ENCODE measurements around the gene RPIA.
"Not testable (repeated sequence)": the region's sequence is repeated elsewhere in the genome, so short reads cannot be mapped to it uniquely, and the experiment has no call there.

The RPIA gene

DNA sequence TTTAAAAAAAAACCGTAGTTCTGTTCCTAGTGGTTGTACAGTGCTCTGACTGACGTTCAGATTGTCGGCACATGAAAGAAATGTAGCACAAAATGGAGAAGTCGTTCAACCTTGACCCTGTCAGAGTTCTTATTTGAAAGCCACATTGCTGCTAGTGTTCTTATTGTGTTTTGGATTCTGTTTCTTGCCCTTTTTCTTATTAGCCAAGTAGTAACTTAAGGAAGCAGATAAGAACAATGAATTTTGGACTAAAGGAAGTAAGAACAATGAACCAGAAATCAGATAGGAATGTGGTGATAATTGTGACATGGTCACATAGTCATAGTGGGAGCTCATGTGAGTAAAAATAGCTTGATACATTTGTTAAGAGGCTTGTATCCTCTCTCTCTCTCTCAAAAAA is 45.9 kb downstream of the RPIA start:
- Histone ChIP-seq H3K27me3 (ENCODE audit: control insufficient read depth, insufficient read depth, low read length) (no peaks in the 10 kb centered on the region), H3K27ac (ENCODE audit: low read length) (no peak overlapping the region), H3K36me3 (ENCODE audit: control insufficient read depth, low read depth, low read length) (peaks cover 20% of the 10 kb centered on the region), H3K4me1 (ENCODE audit: control insufficient read depth, low read depth, low read length) (no peaks in the 10 kb centered on the region), H3K9me3 (ENCODE audit: control insufficient read depth, low read depth, low read length) (no peaks in the 10 kb centered on the region), H3K9ac (ENCODE audit: low read length) (no peak overlapping the region), H3K4me3 (ENCODE audit: low read length) (no peak overlapping the region)

DNA sequence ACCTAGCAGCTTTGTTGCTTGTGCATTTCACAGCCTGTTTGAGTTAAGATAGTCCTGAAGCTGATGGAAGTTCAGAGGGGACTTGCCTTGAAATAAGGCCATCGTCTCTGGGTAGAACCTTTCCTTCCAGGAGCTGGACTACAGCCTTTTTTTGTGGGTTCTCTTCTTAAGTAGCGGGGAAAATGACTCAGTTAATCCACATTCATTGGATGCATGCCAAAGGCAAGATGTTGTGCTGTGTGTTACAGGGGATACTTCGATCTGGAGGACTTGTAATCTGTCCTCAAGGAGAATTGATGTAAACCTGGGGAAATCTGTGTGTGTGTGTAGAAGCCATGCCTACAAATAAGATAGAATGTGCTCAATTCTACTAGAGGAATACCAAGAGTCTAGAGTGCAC is 46.8 kb downstream of the RPIA start:
- H3K4me1 ChIP-seq (ENCODE audit: control insufficient read depth, low read depth, low read length), result no peaks in the 10 kb centered on the region
- H3K9me3 ChIP-seq (ENCODE audit: control insufficient read depth, low read depth, low read length), result no peaks in the 10 kb centered on the region
- no peaks in the 10 kb centered on the region for H3K27me3 ChIP-seq (ENCODE audit: control insufficient read depth, insufficient read depth, low read length)
- H3K27ac ChIP-seq (ENCODE audit: low read length), result no peak overlapping the region
- H3K4me3 ChIP-seq (ENCODE audit: low read length), result no peak overlapping the region
- H3K9ac ChIP-seq (ENCODE audit: low read length), result no peak overlapping the region
- H3K36me3 ChIP-seq (ENCODE audit: control insufficient read depth, low read depth, low read length), result peaks cover 20% of the 10 kb centered on the region

- Histone ChIP-seq H3K27me3 (ENCODE audit: control insufficient read depth, insufficient read depth, low read length) (no peaks in the 10 kb centered on the region), H3K36me3 (ENCODE audit: control insufficient read depth, low read depth, low read length) (peaks cover 20% of the 10 kb centered on the region), H3K9me3 (ENCODE audit: control insufficient read depth, low read depth, low read length) (no peaks in the 10 kb centered on the region), H3K27ac (ENCODE audit: low read length) (no peak overlapping the region), H3K4me3 (ENCODE audit: low read length) (no peak overlapping the region), H3K9ac (ENCODE audit: low read length) (no peak overlapping the region), H3K4me1 (ENCODE audit: control insufficient read depth, low read depth, low read length) (no peaks in the 10 kb centered on the region)
These were observed 48.6 kb downstream of the RPIA start for GRCh38 chr2:88739985-88740600.

DNA sequence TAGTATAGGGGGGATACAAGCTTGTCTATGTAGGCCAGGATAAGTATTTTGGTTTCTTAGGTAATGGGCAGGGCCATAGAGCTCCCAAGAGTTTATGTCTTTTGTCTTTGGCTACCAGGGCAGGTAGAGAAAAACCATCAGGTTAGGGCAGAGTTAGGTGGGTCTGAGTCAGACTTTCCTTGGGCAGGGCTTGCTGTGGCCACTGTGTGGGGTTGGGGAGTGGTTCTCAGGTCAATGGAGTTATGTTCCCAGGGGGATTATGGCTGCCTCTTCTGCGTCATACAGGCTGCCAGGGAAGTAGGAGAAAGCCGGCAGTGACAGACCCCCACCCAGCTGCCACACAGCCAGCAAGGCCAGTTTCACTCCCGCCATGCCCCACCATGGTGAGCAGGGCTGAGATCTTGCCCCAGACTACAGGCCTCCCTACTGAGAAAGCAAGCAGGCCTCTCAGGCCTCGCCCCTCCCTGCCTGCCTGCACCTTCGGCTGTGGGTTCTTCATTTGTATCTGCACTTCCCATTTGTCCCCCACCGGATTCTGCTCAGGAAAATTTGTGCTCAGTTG is 55.5 kb downstream of the RPIA start:
- no peak overlapping the region for H3K27ac ChIP-seq (ENCODE audit: low read length)
- no peaks in the 10 kb centered on the region for H3K9me3 ChIP-seq (ENCODE audit: control insufficient read depth, low read depth, low read length)
- H3K4me3 ChIP-seq (ENCODE audit: low read length), result no peak overlapping the region
- H3K36me3 ChIP-seq (ENCODE audit: control insufficient read depth, low read depth, low read length), result peaks cover 6% of the 10 kb centered on the region
- peaks cover 3% of the 10 kb centered on the region for H3K4me1 ChIP-seq (ENCODE audit: control insufficient read depth, low read depth, low read length)
- no peak overlapping the region for H3K9ac ChIP-seq (ENCODE audit: low read length)
- no peaks in the 10 kb centered on the region for H3K27me3 ChIP-seq (ENCODE audit: control insufficient read depth, insufficient read depth, low read length)

DNA sequence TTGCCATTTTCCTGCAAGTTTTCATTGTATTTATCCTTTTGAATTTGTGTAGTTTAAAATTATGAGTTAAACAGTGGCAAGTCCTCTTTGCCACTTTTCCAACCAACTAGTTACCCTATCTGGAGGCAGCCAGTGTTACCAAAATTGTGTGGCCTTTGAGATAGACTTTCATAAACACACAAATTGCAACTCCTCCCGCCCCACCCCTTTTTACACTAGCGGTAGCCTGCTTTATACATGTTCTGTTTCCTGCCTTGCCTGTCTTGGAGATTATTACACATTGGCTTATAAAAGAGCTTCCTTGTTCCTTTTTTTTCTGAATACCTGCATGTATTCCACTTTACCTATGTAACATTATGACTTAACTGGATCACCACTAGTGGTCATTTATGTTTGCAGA is 56.5 kb downstream of the RPIA start:
- no peak overlapping the region for H3K4me3 ChIP-seq (ENCODE audit: low read length)
- no peaks in the 10 kb centered on the region for H3K27me3 ChIP-seq (ENCODE audit: control insufficient read depth, insufficient read depth, low read length)
- no peak overlapping the region for H3K9ac ChIP-seq (ENCODE audit: low read length)
- no peak overlapping the region for H3K27ac ChIP-seq (ENCODE audit: low read length)
- H3K4me1 ChIP-seq (ENCODE audit: control insufficient read depth, low read depth, low read length), result peaks cover 3% of the 10 kb centered on the region
- peaks cover 6% of the 10 kb centered on the region for H3K36me3 ChIP-seq (ENCODE audit: control insufficient read depth, low read depth, low read length)
- H3K9me3 ChIP-seq (ENCODE audit: control insufficient read depth, low read depth, low read length), result no peaks in the 10 kb centered on the region

DNA sequence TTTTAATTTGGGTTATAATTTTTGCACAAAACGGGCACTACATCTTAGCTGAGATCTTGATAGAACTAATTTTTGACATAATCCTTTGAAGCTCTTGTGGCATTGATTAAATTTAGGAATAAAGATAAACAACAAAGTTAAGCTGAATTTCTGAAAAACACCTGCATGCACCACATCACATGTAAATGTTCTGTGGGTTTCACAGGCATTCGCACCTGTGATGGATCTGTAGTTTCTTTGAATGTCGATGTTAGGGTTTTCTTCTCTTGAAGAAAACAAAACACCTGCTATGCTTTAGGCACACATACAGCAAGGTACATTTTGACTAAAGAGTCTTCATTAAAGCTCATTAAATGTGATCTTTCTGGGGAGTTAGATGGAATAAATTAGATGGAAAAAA is 60.3 kb downstream of the RPIA start:
- no peaks in the 10 kb centered on the region for H3K27me3 ChIP-seq (ENCODE audit: control insufficient read depth, insufficient read depth, low read length)
- H3K4me1 ChIP-seq (ENCODE audit: control insufficient read depth, low read depth, low read length), result peaks cover 3% of the 10 kb centered on the region
- no peaks in the 10 kb centered on the region for H3K9me3 ChIP-seq (ENCODE audit: control insufficient read depth, low read depth, low read length)
- H3K4me3 ChIP-seq (ENCODE audit: low read length), result no peak overlapping the region
- H3K27ac ChIP-seq (ENCODE audit: low read length), result no peak overlapping the region
- no peak overlapping the region for H3K9ac ChIP-seq (ENCODE audit: low read length)
- peaks cover 6% of the 10 kb centered on the region for H3K36me3 ChIP-seq (ENCODE audit: control insufficient read depth, low read depth, low read length)

GRCh38 chr2:88753833-88754584 is 62.5 kb downstream of the RPIA start:
- H3K27ac ChIP-seq (ENCODE audit: low read length), result no peak overlapping the region
- H3K27me3 ChIP-seq (ENCODE audit: control insufficient read depth, insufficient read depth, low read length), result no peaks in the 10 kb centered on the region
- no peak overlapping the region for H3K9ac ChIP-seq (ENCODE audit: low read length)

DNA sequence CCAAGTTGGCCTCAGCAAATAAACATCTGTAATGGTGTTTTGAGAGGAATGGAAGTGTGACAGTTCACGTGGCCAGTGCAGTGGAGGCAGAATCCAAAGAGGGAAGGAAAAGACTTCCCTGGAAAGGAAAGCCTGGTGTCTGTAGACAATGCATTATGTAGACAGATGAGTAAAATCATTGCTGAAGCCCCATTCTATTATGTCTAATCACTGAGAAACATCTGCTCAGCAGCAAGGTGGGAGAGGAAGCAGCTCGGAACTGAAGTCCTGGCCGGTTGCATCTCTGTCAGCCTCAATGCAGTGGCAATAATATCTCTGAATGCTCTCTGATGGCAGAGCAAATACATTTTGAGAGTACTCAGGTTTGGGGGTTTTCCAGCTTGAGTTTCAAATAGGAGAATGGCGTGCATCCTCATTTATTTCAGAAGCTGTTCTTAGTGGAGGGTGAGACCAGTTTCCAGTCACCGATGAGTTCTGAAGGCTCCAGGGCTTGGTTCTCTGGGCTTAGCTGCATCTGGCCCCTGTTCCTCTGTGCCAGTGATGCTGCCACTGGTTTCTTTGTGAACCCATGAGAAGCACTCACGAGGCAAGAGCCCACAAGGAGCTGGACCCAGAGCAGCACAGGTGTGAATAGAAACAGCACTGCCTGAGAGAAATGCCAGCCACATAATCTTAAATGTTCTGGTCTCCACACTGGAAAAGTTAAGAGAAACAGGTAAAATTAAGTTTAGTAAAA is 63.3 kb downstream of the RPIA start:
- Histone ChIP-seq H3K4me1 (ENCODE audit: control insufficient read depth, low read depth, low read length) (peaks cover 3% of the 10 kb centered on the region), H3K36me3 (ENCODE audit: control insufficient read depth, low read depth, low read length) (peaks cover 6% of the 10 kb centered on the region), H3K27ac (ENCODE audit: low read length) (no peak overlapping the region), H3K9me3 (ENCODE audit: control insufficient read depth, low read depth, low read length) (peaks cover 7% of the 10 kb centered on the region), H3K9ac (ENCODE audit: low read length) (no peak overlapping the region), H3K27me3 (ENCODE audit: control insufficient read depth, insufficient read depth, low read length) (no peaks in the 10 kb centered on the region), H3K4me3 (ENCODE audit: low read length) (no peak overlapping the region)

More at GRCh38 chr2:88753833-88754584, 62.5 kb downstream of the RPIA start:
- peaks cover 6% of the 10 kb centered on the region for H3K36me3 ChIP-seq (ENCODE audit: control insufficient read depth, low read depth, low read length)
- H3K9me3 ChIP-seq (ENCODE audit: control insufficient read depth, low read depth, low read length), result peaks cover 4% of the 10 kb centered on the region
- no peak overlapping the region for H3K4me3 ChIP-seq (ENCODE audit: low read length)
- H3K4me1 ChIP-seq (ENCODE audit: control insufficient read depth, low read depth, low read length), result peaks cover 3% of the 10 kb centered on the region

DNA sequence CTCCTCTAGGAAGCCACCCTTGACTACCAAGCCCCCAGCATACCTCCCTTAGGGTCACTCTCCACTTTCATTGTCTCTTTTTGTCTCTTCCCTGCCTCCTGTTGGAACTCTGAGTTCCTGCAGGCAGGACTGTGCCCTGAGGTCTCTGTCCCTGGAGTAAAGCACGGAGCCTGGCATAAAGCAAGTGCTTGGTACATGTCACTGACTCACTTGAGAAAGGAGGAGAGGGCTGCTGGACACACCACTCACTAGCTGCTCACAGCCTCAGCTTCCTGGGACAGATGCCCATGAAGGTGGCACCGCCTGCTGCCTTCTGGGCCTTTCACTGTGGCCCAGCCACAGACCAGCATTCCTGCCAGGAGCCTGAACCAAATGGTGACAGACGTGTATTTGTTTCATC is 64.4 kb downstream of the RPIA start:
- Histone ChIP-seq H3K27me3 (ENCODE audit: control insufficient read depth, insufficient read depth, low read length) (no peaks in the 10 kb centered on the region), H3K4me3 (ENCODE audit: low read length) (no peak overlapping the region), H3K36me3 (ENCODE audit: control insufficient read depth, low read depth, low read length) (peaks cover 6% of the 10 kb centered on the region), H3K9me3 (ENCODE audit: control insufficient read depth, low read depth, low read length) (peaks cover 7% of the 10 kb centered on the region), H3K4me1 (ENCODE audit: control insufficient read depth, low read depth, low read length) (peaks cover 3% of the 10 kb centered on the region), H3K27ac (ENCODE audit: low read length) (no peak overlapping the region), H3K9ac (ENCODE audit: low read length) (no peak overlapping the region)

DNA sequence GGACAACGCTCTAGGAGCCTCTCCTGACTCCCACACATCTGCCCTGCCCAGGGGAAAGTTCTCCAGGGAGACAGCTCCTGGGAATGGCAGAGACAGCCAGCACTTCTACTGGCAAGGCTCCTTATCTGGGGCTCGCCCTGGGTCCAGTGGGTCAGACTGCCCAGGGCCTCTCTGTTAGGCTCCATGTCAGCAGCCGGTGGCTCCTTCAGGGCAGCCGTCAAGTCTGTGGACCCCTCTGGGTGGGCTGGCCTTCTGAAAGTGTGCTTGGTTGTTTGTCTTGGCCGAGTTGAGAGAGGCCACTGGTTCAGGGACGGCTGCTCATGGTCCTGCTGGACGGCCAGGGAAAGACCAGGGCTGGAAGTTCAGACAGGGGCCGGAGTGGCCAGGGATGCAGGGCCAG is 65.6 kb downstream of the RPIA start:
- Histone ChIP-seq H3K4me3 (ENCODE audit: low read length) (no peak overlapping the region), H3K9me3 (ENCODE audit: control insufficient read depth, low read depth, low read length) (peaks cover 7% of the 10 kb centered on the region), H3K4me1 (ENCODE audit: control insufficient read depth, low read depth, low read length) (no peaks in the 10 kb centered on the region), H3K27ac (ENCODE audit: low read length) (no peak overlapping the region), H3K36me3 (ENCODE audit: control insufficient read depth, low read depth, low read length) (no peaks in the 10 kb centered on the region), H3K9ac (ENCODE audit: low read length) (no peak overlapping the region), H3K27me3 (ENCODE audit: control insufficient read depth, insufficient read depth, low read length) (no peaks in the 10 kb centered on the region)

GRCh38 chr2:88758702-88759101 is 67.2 kb downstream of the RPIA start:
- H3K27ac ChIP-seq (ENCODE audit: low read length); H3K4me3 ChIP-seq (ENCODE audit: low read length); H3K27me3 ChIP-seq (ENCODE audit: control insufficient read depth, insufficient read depth, low read length); H3K4me1 ChIP-seq (ENCODE audit: control insufficient read depth, low read depth, low read length); H3K9ac ChIP-seq (ENCODE audit: low read length); H3K36me3 ChIP-seq (ENCODE audit: control insufficient read depth, low read depth, low read length); H3K9me3 ChIP-seq (ENCODE audit: control insufficient read depth, low read depth, low read length): not testable (repeated sequence)
